Measurements from ENCODE around the gene UBAC2. TPM values are rescaled to one million over a fixed set of nuclear protein-coding genes. Genes with fewer than 3 reads are reported as not detected.

UBAC2 gene
- total and polyA plus RNA-seq, 2 donors (not counting 3 experiments of a cell fraction or from before 2014, with no cell fraction given) = 45.7 to 54.4 TPM

- Histone ChIP-seq H3K9me3 (replicated peaks; ENCODE audit: control insufficient read depth, insufficient read depth, low read length) (no peaks in the 10 kb centered on the region), H3K9ac (replicated peaks; ENCODE audit: extremely low read depth, insufficient read depth, low read length) (no peak overlapping the region), H4K20me1 (replicated peaks; ENCODE audit: control insufficient read depth, extremely low read depth, insufficient read depth, low read length) (no peaks in the 10 kb centered on the region), H3K36me3 (ENCODE audit: control insufficient read depth in 2 of 2, extremely low read depth in 1 of 2, insufficient read depth in 2 of 2, low read length in 2 of 2) (no peaks in the 10 kb centered on the region), H3K27ac (ENCODE audit: insufficient read depth, low read depth, low read length) (no peak overlapping the region), H3K4me3 (replicated peaks in 1 of 3; ENCODE audit: insufficient read depth in 1 of 3, low read depth in 1 of 3, low read length in 3 of 3) (no peak overlapping the region), H3K79me2 (ENCODE audit: control insufficient read depth, insufficient read depth, low read length) (no peaks in the 10 kb centered on the region), H3K4me1 (ENCODE audit: control insufficient read depth, extremely low read depth, insufficient read depth, low read length) (no peaks in the 10 kb centered on the region), H2AFZ (ENCODE audit: low read depth, low read length) (no peak overlapping the region), H3K4me2 (ENCODE audit: insufficient read depth, low read length) (no peak overlapping the region), H3K27me3 (ENCODE audit: control insufficient read depth in 2 of 2, insufficient read depth in 2 of 2, low read length in 2 of 2) (no peaks in the 10 kb centered on the region), H3K9me1 (replicated peaks; ENCODE audit: control insufficient read depth, extremely low read depth, insufficient read depth, low read length) (no peaks in the 10 kb centered on the region)
- dilution Hi-C loops (cut with MboI; ENCODE audit: extremely low pct_ligation_motif_present, low sequenced_read_pairs) = no loop called here
- CTCF ChIA-PET = no interaction called here
- FAIRE-seq = no peak
- TF ChIP-seq CTCF (IDR thresholded peaks at IDR 0.05; ENCODE audit: extremely low read depth in 1 of 2, insufficient read depth in 1 of 2, low read depth in 1 of 2, low read length in 2 of 2) (no peak), POLR2AphosphoS5 (IDR thresholded peaks at IDR 0.05; ENCODE audit: insufficient read depth, low read depth, low read length) (no peak), JUN (IDR thresholded peaks at IDR 0.05; ENCODE audit: borderline replicate concordance, insufficient read depth, insufficient read length, low read depth) (no peak), FOS (IDR thresholded peaks at IDR 0.05; ENCODE audit: borderline replicate concordance, insufficient read depth, low read length) (no peak), GATA2 (IDR thresholded peaks at IDR 0.05; ENCODE audit: insufficient read depth, insufficient read length, low read depth, low read length) (no peak), EZH2 (IDR thresholded peaks at IDR 0.05; ENCODE audit: borderline replicate concordance, low read depth, low read length, severe bottlenecking) (no peak), MYC (IDR thresholded peaks at IDR 0.05; ENCODE audit: low read depth, low read length) (no peak), MAX (IDR thresholded peaks at IDR 0.05; ENCODE audit: insufficient read depth, insufficient read length) (no peak), POLR2A (IDR thresholded peaks at IDR 0.05; ENCODE audit: low read depth, low read length) (no peak)
- POLR2A ChIA-PET = no interaction called here
- BruUV-seq (replicated peaks) = no TSS peak
- intact Hi-C loops (cut with micrococcal nuclease) = no loop called here
- no peak for DNase-seq (ENCODE audit: low read depth, low spot score)
Measured at GRCh38 chr13:99327126-99327525, 126.5 kb downstream of the UBAC2 start.
